HepG2 (cell line): ENCODE results near the gene TMIGD2. TPM values are rescaled to one million over a fixed set of nuclear protein-coding genes. Genes with fewer than 3 reads are reported as not detected.

Source experiments
- AKAP8 ChIP-seq: sonication (generic); formaldehyde crosslinking; IDR thresholded peaks from 2 replicates; pipeline ENCODE4 v1.5.1; 2020; ENCODE audit warnings: mild to moderate bottlenecking, missing genetic modification reagents
- BCL3 ChIP-seq: sonication (generic); formaldehyde crosslinking; IDR thresholded peaks from 2 replicates; pipeline ENCODE4 v1.5.1; 2020; ENCODE audit warnings: mild to moderate bottlenecking, missing genetic modification reagents, moderate library complexity
- ETV6 ChIP-seq: sonication (generic); formaldehyde crosslinking; conservative IDR thresholded peaks from 2 replicates; pipeline ENCODE4 v1.4.0; 2020; ENCODE audit warnings: missing genetic modification reagents
- HNRNPL ChIP-seq: fragments of 200-400 bp; formaldehyde crosslinking; IDR thresholded peaks from 2 replicates; pipeline ENCODE4 v1.6.1; 2017; ENCODE audit warnings: mild to moderate bottlenecking, low read depth, low read length
- MBD4 ChIP-seq: IDR thresholded peaks from 2 replicates; pipeline ENCODE4 v1.6.1; 2012; ENCODE audit warnings: low read length, inconsistent platforms, borderline replicate concordance
- MLLT10 ChIP-seq: sonication (generic); formaldehyde crosslinking; IDR thresholded peaks from 2 replicates; pipeline ENCODE4 v1.4.0; 2020; ENCODE audit warnings: missing genetic modification reagents
- STAT5B ChIP-seq: sonication (generic); formaldehyde crosslinking; IDR thresholded peaks from 2 replicates; pipeline ENCODE4 v1.4.0; 2020; ENCODE audit warnings: missing genetic modification reagents
- TFDP1 ChIP-seq: IDR thresholded peaks from 2 replicates; pipeline ENCODE4 v1.6.1; 2016; ENCODE audit warnings: missing compliant biosample characterization, missing genetic modification reagents, borderline replicate concordance
- ZBTB38 ChIP-seq: sonication (generic); formaldehyde crosslinking; IDR thresholded peaks from 2 replicates; pipeline ENCODE4 v1.5.1; 2020; ENCODE audit warnings: mild to moderate bottlenecking, missing genetic modification reagents
- ZNF354B ChIP-seq: sonication (generic); formaldehyde crosslinking; IDR thresholded peaks from 2 replicates; pipeline ENCODE4 v1.8.0; 2022; ENCODE audit warnings: mild to moderate bottlenecking, missing genetic modification reagents
- ZNF607 ChIP-seq: sonication (generic); formaldehyde crosslinking; IDR thresholded peaks from 2 replicates; pipeline ENCODE4 v1.5.1; 2020; ENCODE audit warnings: missing genetic modification reagents, mild to moderate bottlenecking, borderline replicate concordance
- polyA plus RNA-seq, 8 experiments: library from polyadenylated mRNA; depleted of rRNA in 3 of 8; stranded (reverse) in 7 of 8; unstranded in 1 of 8; fragments of >200 nt; fragmentation: Illumina TruSeq in 4 of 8; extraction: Trizol in 4 of 8; gene quantifications; 2 replicates each; pipeline versions ENCODE4 v1.2.1 to v1.2.3, GENCODE V29; 2011 to 2016; ENCODE audit warnings: low read depth in 4 of 8, missing spikeins in 1 of 8, mixed read lengths in 1 of 8; ENCODE audit not compliant: insufficient read depth in 1 of 8
- total RNA-seq, 5 experiments: library from RNA; depleted of rRNA; stranded (reverse); fragments of >200 nt; fragmentation: Illumina TruSeq; extraction: Trizol; gene quantifications; 2 replicates each; pipeline ENCODE4 v1.2.3, GENCODE V29; 2016; ENCODE audit warnings: low read depth in 1 of 5
- TF ChIP-seq, protein P1 (sequence below): sonication (generic); formaldehyde crosslinking; IDR thresholded peaks from 2 replicates; pipeline ENCODE4 v1.4.0; 2020; ENCODE audit warnings: mild to moderate bottlenecking, missing genetic modification reagents
- TF ChIP-seq, protein P2 (sequence below): sonication (generic); formaldehyde crosslinking; IDR thresholded peaks from 2 replicates; pipeline ENCODE4 v1.9.0; 2021; ENCODE audit warnings: missing genetic modification reagents, mild to moderate bottlenecking, borderline replicate concordance

Gene TMIGD2
- total and polyA plus RNA-seq, 2 of the 13 experiments (the other 11 are each of a cell fraction or from before 2014, with no cell fraction given): 0.11 to 1.0 TPM

DNA sequence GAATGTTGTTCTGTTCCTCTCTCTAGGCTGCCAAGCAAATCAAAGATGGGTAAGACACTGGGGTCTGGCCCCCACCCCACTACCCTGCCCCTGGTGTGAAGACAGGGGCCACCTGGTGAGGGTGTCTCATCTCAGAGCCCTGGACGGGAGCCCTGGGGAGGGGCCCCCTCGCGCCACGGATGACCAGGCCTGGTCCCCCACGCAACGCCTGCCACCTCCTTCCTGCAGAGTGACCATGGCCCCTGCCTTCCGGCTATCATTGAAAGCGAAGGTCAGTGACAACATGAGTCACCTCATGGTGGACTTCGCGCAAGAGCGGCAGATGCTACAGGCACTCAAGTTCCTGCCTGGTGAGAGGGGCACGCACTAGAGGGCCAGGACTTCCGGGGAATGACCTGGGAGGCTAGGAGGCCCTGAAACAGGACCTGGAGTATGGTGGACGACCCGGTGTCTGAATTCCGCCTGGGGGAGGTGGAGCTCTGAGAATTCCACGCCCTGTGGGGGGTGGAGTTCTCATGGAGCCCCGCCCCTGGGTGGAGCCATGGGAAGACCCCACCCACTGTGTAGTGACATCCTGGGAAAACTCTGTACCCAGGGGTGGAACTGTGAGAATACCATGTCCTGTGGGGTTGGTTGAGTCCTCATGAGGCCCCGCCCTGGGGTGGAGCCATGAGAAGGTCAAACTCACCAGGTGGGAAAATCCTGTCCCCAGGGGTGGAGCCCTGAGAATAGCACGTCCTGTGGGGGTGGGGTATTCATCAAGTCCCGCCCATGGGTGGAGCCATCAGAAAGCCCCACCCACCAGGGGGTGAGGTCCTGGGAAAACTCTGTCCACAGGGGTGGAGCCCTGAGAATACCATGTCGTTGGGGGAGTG lies 8.3 kb upstream of the TMIGD2 start (continued):
- TF ChIP-seq TFDP1 (CRISPR knock-in tag): peak; percentile 96
- TF ChIP-seq ETV6: no peak; the same call in 1 of the 2 replicates
- TF ChIP-seq, protein P1, sequence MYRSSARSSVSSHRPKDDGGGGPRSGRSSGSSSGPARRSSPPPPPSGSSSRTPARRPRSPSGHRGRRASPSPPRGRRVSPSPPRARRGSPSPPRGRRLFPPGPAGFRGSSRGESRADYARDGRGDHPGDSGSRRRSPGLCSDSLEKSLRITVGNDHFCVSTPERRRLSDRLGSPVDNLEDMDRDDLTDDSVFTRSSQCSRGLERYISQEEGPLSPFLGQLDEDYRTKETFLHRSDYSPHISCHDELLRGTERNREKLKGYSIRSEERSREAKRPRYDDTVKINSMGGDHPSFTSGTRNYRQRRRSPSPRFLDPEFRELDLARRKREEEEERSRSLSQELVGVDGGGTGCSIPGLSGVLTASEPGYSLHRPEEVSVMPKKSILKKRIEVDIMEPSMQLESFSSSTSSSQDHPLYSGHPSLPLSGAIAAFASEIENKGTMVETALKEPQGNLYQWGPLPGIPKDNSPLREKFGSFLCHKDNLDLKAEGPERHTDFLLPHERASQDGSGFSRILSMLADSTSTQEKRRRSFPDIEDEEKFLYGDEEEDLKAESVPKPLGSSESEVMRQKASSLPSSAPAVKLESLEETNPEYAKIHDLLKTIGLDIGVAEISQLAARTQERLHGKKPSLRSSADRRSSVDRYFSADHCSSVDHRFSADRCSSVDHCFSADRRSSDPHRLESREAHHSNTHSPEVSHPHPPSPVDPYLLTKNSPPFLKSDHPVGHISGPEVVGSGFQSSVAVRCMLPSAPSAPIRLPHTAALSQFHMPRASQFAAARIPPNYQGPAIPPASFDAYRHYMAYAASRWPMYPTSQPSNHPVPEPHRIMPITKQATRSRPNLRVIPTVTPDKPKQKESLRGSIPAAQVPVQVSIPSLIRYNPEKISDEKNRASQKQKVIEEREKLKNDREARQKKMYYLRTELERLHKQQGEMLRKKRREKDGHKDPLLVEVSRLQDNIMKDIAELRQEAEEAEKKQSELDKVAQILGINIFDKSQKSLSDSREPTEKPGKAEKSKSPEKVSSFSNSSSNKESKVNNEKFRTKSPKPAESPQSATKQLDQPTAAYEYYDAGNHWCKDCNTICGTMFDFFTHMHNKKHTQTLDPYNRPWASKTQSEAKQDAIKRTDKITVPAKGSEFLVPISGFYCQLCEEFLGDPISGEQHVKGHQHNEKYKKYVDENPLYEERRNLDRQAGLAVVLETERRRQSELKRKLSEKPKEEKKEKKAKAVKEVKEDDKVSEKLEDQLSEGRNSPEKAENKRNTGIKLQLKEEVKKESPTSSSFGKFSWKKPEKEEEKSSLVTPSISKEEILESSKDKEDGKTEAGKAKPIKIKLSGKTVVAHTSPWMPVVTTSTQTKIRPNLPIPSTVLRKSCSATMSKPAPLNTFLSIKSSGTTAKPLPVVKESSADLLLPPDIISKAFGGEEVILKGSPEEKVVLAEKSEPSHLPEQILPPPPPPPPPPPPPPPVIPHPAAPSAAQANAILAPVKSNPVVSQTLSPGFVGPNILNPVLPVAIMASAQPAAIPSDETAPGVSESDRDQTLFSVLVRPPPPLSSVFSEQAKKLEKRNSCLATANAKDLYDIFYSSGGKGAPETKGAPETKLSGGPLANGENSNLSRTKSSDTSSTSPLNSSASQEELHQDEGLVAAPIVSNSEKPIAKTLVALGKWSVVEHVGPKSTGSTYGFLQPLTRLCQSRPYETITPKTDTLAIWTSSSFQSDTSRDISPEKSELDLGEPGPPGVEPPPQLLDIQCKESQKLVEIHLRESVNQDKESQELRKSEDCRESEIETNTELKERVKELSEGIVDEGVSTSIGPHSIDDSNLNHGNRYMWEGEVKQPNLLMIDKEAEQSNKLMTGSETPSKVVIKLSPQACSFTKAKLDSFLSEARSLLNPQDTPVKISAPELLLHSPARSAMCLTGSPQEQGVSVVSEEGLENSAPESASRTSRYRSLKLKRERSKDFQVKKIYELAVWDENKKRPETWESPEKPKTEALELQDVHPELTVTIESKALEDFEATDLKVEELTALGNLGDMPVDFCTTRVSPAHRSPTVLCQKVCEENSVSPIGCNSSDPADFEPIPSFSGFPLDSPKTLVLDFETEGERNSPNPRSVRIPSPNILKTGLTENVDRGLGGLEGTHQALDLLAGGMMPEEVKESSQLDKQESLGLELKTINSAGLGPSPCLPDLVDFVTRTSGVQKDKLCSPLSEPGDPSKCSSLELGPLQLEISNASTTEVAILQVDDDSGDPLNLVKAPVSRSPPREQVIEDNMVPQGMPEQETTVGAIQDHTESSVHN (CRISPR knock-in tag): no peak
- TF ChIP-seq ZBTB38 (CRISPR knock-in tag): peak; percentile 95
- TF ChIP-seq AKAP8 (CRISPR knock-in tag): no peak
- TF ChIP-seq STAT5B (CRISPR knock-in tag): peak; percentile 87
- TF ChIP-seq ZNF607 (CRISPR knock-in tag): peak; percentile 93
- TF ChIP-seq HNRNPL: peak; percentile 68; the same call in 1 of the 2 replicates
- peak; percentile 93 for TF ChIP-seq BCL3 (CRISPR knock-in tag)
- no peak for TF ChIP-seq MLLT10 (CRISPR knock-in tag)
- 0 out of 2 replicates have a peak, but pooled peaks have one; percentile 57 for TF ChIP-seq ZNF354B (CRISPR knock-in tag)
- TF ChIP-seq, protein P2, sequence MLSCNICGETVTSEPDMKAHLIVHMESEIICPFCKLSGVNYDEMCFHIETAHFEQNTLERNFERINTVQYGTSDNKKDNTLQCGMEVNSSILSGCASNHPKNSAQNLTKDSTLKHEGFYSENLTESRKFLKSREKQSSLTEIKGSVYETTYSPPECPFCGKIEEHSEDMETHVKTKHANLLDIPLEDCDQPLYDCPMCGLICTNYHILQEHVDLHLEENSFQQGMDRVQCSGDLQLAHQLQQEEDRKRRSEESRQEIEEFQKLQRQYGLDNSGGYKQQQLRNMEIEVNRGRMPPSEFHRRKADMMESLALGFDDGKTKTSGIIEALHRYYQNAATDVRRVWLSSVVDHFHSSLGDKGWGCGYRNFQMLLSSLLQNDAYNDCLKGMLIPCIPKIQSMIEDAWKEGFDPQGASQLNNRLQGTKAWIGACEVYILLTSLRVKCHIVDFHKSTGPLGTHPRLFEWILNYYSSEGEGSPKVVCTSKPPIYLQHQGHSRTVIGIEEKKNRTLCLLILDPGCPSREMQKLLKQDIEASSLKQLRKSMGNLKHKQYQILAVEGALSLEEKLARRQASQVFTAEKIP (CRISPR knock-in tag): no peak
- no peak for TF ChIP-seq MBD4
